GM19239 (cell line): ENCODE data around the gene UBE2E2.

Source experiments
- DNase-seq: peaks from one replicate; pipeline ENCODE4 v3.0.0; 2011; ENCODE audit warnings: low spot score; ENCODE audit not compliant: insufficient read length
- FAIRE-seq: peaks from 2 replicates; lab custom pipeline; 2011; peaks lifted over from hg19 to GRCh38; lab: Jason Lieb, UNC

Gene UBE2E2

GRCh38 chr3:23368731-23369130, 165.6 kb downstream of the UBE2E2 start:
- DNase-seq (no peak), FAIRE-seq (no peak)

- DNase-seq (no peak), FAIRE-seq (no peak)
Measured at GRCh38 chr3:23372285-23372684, 169.2 kb downstream of the UBE2E2 start.

GRCh38 chr3:23376516-23377248, 173.6 kb downstream of the UBE2E2 start:
- FAIRE-seq (peak; percentile 71), DNase-seq (no peak)

- no peak for DNase-seq
- FAIRE-seq: peak; percentile 28
Measured at GRCh38 chr3:23377928-23378672, 175.0 kb downstream of the UBE2E2 start.

GRCh38 chr3:23383875-23384274, 180.7 kb downstream of the UBE2E2 start:
- DNase-seq (no peak), FAIRE-seq (no peak)

- FAIRE-seq: peak; percentile 80
- no peak for DNase-seq
Measured at GRCh38 chr3:23385327-23385726, 182.2 kb downstream of the UBE2E2 start.

GRCh38 chr3:23387286-23387918, 184.3 kb downstream of the UBE2E2 start:
- peak; percentile 44 for FAIRE-seq
- DNase-seq: no peak

GRCh38 chr3:23389089-23389488, 186.0 kb downstream of the UBE2E2 start:
- no peak for FAIRE-seq
- no peak for DNase-seq

- DNase-seq (no peak), FAIRE-seq (peak; percentile 89)
Measured at GRCh38 chr3:23389686-23390085, 186.6 kb downstream of the UBE2E2 start.

- FAIRE-seq (peak; percentile 14), DNase-seq (no peak)
Measured at GRCh38 chr3:23390446-23390845, 187.3 kb downstream of the UBE2E2 start.

GRCh38 chr3:23390989-23391553, 187.9 kb downstream of the UBE2E2 start:
- DNase-seq: no peak
- FAIRE-seq: no peak

- peak; percentile 81 for FAIRE-seq
- DNase-seq: no peak
Measured at GRCh38 chr3:23395115-23395514, 192.0 kb downstream of the UBE2E2 start.

GRCh38 chr3:23396746-23397145, 193.6 kb downstream of the UBE2E2 start:
- no peak for DNase-seq

GRCh38 chr3:23399221-23399620, 196.1 kb downstream of the UBE2E2 start:
- FAIRE-seq (no peak), DNase-seq (no peak)

More at GRCh38 chr3:23396746-23397145, 193.6 kb downstream of the UBE2E2 start:
- no peak for FAIRE-seq

GRCh38 chr3:23402728-23403492, 199.8 kb downstream of the UBE2E2 start:
- FAIRE-seq (peak; percentile 66), DNase-seq (no peak)

GRCh38 chr3:23404246-23404645, 201.1 kb downstream of the UBE2E2 start:
- DNase-seq (no peak), FAIRE-seq (no peak)

GRCh38 chr3:23405081-23405480, 202.0 kb downstream of the UBE2E2 start:
- DNase-seq (no peak), FAIRE-seq (peak; percentile 84)

- FAIRE-seq (peak; percentile 70), DNase-seq (no peak)
Measured at GRCh38 chr3:23406601-23407000, 203.5 kb downstream of the UBE2E2 start.

- no peak for DNase-seq
- FAIRE-seq: no peak
Measured at GRCh38 chr3:23418026-23418425, 214.9 kb downstream of the UBE2E2 start.
